DND-41 (cell line): ENCODE measurements around the gene PNKD.

Source experiments
- ATAC-seq: fragments of 200-7000 bp; cut with Tn5 transposase; 3 replicates; pipeline ENCODE4 v1.9.1; 2021; ENCODE audit warnings: low read depth; ENCODE audit not compliant: insufficient read depth
- DNase-seq: peaks from one replicate; pipeline ENCODE4 v3.0.0-alpha.2; 2020
- H2AFZ ChIP-seq: 2 replicates; pipeline ENCODE4 v1.6.0; 2012; ENCODE audit warnings: low read depth, low read length
- H3K27ac ChIP-seq: 2 replicates; pipeline ENCODE4 v1.5.1; 2012; ENCODE audit warnings: low read length, inconsistent platforms
- H3K27me3 ChIP-seq: fragments of 200-600 bp; sonication (generic); 2 replicates; pipeline ENCODE4 v1.6.0; 2012; ENCODE audit warnings: low read length, mild to moderate bottlenecking, inconsistent platforms; ENCODE audit not compliant: insufficient read depth, poor library complexity
- H3K36me3 ChIP-seq: 2 replicates; pipeline ENCODE4 v1.5.1; 2012; ENCODE audit warnings: low read length, inconsistent platforms; ENCODE audit not compliant: insufficient read depth
- H3K4me1 ChIP-seq: 2 replicates; pipeline ENCODE4 v1.5.1; 2012; ENCODE audit warnings: mild to moderate bottlenecking, low read length; ENCODE audit not compliant: insufficient read depth
- H3K4me2 ChIP-seq: 2 replicates; pipeline ENCODE4 v1.6.0; 2012; ENCODE audit warnings: mild to moderate bottlenecking, moderate library complexity, low read length, inconsistent platforms; ENCODE audit not compliant: insufficient read depth
- H3K4me3 ChIP-seq, 2 experiments: fragments of 200-600 bp in 1 of 2; shearing (Covaris generic) in 1 of 2; 2 replicates each; pipeline ENCODE4 v1.5.1; 2012 to 2016; ENCODE audit warnings: inconsistent platforms in 2 of 2, low read length in 2 of 2, mild to moderate bottlenecking in 2 of 2, low read depth in 1 of 2, moderate library complexity in 1 of 2
- H3K79me2 ChIP-seq: 2 replicates; pipeline ENCODE4 v1.6.0; 2012; ENCODE audit warnings: low read length, inconsistent platforms; ENCODE audit not compliant: insufficient read depth
- H3K9ac ChIP-seq: 2 replicates; pipeline ENCODE4 v1.6.0; 2012; ENCODE audit warnings: low read depth, mild to moderate bottlenecking, inconsistent platforms, low read length, moderate library complexity
- H3K9me3 ChIP-seq: 2 replicates; pipeline ENCODE4 v1.5.1; 2012; ENCODE audit warnings: low read length, moderate library complexity, mild to moderate bottlenecking, inconsistent platforms; ENCODE audit not compliant: insufficient read depth, severe bottlenecking
- H4K20me1 ChIP-seq: 2 replicates; pipeline ENCODE4 v1.6.0; 2012; ENCODE audit warnings: low read length; ENCODE audit not compliant: insufficient read depth
- EZH2 ChIP-seq: IDR thresholded peaks from 3 replicates; pipeline ENCODE4 v1.6.1; 2012; ENCODE audit warnings: borderline replicate concordance, low read depth, mild to moderate bottlenecking, moderate library complexity, low read length, inconsistent platforms; ENCODE audit not compliant: severe bottlenecking
- TF ChIP-seq, protein P1 (sequence below): IDR thresholded peaks from 2 replicates; pipeline ENCODE4 v1.5.1; 2012; ENCODE audit warnings: borderline replicate concordance, low read length, moderate library complexity, mild to moderate bottlenecking; ENCODE audit not compliant: poor library complexity, severe bottlenecking; ENCODE audit errors: extremely low read depth

PNKD gene

DNA sequence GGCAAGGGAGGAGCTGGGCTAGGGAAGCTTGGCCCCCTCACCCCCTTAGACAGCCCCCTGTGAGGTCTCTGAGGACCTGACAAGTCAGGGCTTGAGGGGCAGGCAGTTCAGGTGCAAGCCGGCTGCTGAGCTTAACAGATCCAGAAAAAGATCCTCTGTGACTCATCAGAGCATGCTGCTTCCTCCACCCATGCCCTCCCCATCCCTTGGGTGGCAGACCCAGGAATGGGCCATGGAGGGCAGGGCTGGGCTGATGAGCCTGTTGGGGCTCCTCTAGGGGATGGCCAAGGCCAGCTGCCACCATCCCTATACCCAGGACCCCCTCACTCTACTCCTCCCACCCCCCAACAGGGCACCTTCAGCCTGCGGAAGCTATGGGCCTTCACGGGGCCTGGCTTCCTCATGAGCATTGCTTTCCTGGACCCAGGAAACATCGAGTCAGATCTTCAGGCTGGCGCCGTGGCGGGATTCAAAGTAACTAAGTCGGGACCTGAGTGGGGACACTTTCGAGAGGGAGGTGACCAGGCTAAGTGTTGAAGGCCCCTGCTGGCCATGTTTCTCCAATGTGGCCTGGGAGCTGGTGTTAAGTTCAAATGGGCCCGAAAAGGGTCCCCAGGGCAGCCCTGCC, 113.7 kb downstream of the PNKD start:
- DNase-seq (peak; percentile 39), ATAC-seq (peak; percentile 73)
- Histone ChIP-seq H3K27ac (no peak overlapping the region), H3K4me1 (no peaks in the 10 kb centered on the region), H3K79me2 (no peaks in the 10 kb centered on the region), H3K27me3 (no peaks in the 10 kb centered on the region), H3K4me3 (no peak overlapping the region), H2AFZ (no peak overlapping the region), H3K9ac (no peak overlapping the region), H3K4me2 (no peak overlapping the region), H3K36me3 (no peaks in the 10 kb centered on the region), H3K9me3 (no peaks in the 10 kb centered on the region), H4K20me1 (no peaks in the 10 kb centered on the region)
- no peak for TF ChIP-seq EZH2
- TF ChIP-seq, protein P1, sequence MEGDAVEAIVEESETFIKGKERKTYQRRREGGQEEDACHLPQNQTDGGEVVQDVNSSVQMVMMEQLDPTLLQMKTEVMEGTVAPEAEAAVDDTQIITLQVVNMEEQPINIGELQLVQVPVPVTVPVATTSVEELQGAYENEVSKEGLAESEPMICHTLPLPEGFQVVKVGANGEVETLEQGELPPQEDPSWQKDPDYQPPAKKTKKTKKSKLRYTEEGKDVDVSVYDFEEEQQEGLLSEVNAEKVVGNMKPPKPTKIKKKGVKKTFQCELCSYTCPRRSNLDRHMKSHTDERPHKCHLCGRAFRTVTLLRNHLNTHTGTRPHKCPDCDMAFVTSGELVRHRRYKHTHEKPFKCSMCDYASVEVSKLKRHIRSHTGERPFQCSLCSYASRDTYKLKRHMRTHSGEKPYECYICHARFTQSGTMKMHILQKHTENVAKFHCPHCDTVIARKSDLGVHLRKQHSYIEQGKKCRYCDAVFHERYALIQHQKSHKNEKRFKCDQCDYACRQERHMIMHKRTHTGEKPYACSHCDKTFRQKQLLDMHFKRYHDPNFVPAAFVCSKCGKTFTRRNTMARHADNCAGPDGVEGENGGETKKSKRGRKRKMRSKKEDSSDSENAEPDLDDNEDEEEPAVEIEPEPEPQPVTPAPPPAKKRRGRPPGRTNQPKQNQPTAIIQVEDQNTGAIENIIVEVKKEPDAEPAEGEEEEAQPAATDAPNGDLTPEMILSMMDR = no peak

DNA sequence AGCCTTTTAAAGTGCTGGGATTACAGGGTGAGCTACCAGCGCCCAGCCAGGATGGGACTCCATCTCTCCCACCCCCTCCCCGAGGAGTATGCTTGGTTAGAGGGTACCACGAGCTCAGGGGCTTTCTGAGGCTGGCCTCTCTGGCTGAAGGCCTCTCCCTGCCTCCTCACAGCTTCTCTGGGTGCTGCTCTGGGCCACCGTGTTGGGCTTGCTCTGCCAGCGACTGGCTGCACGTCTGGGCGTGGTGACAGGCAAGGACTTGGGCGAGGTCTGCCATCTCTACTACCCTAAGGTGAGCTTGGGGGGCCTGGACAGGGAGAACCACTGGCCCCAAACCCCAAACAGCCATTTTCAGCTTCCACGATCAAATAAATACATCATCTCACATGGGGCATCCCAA, 114.7 kb downstream of the PNKD start:
- H3K36me3 ChIP-seq = no peaks in the 10 kb centered on the region
- H3K4me1 ChIP-seq = no peaks in the 10 kb centered on the region
- ATAC-seq = no peak
- DNase-seq = no peak
- no peak overlapping the region for H3K4me2 ChIP-seq
- no peak for TF ChIP-seq EZH2
- TF ChIP-seq, protein P1 = no peak
- no peaks in the 10 kb centered on the region for H3K79me2 ChIP-seq
- H3K9me3 ChIP-seq = no peaks in the 10 kb centered on the region
- no peak overlapping the region for H3K9ac ChIP-seq
- H3K4me3 ChIP-seq = no peak overlapping the region
- H2AFZ ChIP-seq = no peak overlapping the region
- H3K27me3 ChIP-seq = no peaks in the 10 kb centered on the region
- no peaks in the 10 kb centered on the region for H4K20me1 ChIP-seq
- no peak overlapping the region for H3K27ac ChIP-seq

DNA sequence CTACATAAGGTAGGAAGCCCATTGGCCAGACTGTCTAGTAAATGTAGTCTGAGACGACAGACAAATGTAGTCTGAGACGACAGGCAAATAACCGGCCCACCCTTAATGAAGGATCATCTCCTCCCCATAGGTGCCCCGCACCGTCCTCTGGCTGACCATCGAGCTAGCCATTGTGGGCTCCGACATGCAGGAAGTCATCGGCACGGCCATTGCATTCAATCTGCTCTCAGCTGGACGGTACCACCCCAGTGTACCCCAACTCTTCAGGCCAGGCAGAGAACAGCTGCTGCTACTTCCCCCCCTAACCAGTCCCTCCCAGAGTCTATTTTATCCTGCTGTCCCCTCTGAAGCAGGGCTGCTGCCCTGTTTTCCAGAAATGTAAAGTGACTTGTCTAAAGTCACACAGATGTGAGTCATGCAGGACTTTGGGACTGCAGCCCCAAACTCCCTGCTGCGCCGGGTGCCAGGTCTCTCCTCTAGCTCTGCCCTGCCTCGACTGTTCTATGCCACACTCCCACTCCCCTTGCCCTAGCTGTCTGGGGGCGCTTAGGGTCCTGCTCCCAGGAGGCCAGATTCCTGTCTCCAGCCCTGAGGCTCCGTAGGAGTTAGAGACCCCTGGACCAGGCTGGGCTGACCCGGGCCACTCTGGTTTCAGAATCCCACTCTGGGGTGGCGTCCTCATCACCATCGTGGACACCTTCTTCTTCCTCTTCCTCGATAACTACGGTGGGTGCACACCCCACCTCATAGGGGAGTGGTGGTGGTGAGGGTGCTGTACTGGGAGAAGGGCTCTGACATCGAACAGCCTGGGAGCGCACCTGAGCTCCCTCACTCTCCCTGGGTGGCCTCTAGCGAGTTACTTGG, 116.4 kb downstream of the PNKD start:
- no peak overlapping the region for H3K4me2 ChIP-seq
- no peaks in the 10 kb centered on the region for H4K20me1 ChIP-seq
- H3K27ac ChIP-seq = no peak overlapping the region
- H3K79me2 ChIP-seq = no peaks in the 10 kb centered on the region
- no peak overlapping the region for H2AFZ ChIP-seq
- ATAC-seq = no peak
- no peak for TF ChIP-seq EZH2
- TF ChIP-seq, protein P1 = no peak
- H3K36me3 ChIP-seq = no peaks in the 10 kb centered on the region
- no peaks in the 10 kb centered on the region for H3K4me1 ChIP-seq
- no peak for DNase-seq
- H3K9me3 ChIP-seq = no peaks in the 10 kb centered on the region
- H3K27me3 ChIP-seq = no peaks in the 10 kb centered on the region
- no peak overlapping the region for H3K9ac ChIP-seq
- no peak overlapping the region for H3K4me3 ChIP-seq
